ENCODE measurements around the gene ELF1. TPM values are rescaled to one million over a fixed set of nuclear protein-coding genes. Genes with fewer than 3 reads are reported as not detected.
"Not testable (repeated sequence)": the region's sequence is repeated elsewhere in the genome, so short reads cannot be mapped to it uniquely, and the experiment has no call there.

ELF1 gene
- total RNA-seq, 1 donor from 2014 or later: 28.5 TPM

GRCh38 chr13:40928980-40929379 is 90.1 kb downstream of the ELF1 start:
- no peak for TF ChIP-seq CTCF (conservative IDR thresholded peaks at IDR 0.05; ENCODE audit: low read depth, low read length)
- no peak for DNase-seq (ENCODE audit: low read depth)
- H3K4me3 ChIP-seq (ENCODE audit: low read depth, low read length): no peak overlapping the region

- TF ChIP-seq CTCF (conservative IDR thresholded peaks at IDR 0.05; ENCODE audit: low read depth, low read length): no peak
- no peak overlapping the region for H3K4me3 ChIP-seq (ENCODE audit: low read depth, low read length)
- no peak for DNase-seq (ENCODE audit: low read depth)
Observed at GRCh38 chr13:40927929-40928328, 91.2 kb downstream of the ELF1 start.

GRCh38 chr13:40923867-40924266 is 95.2 kb downstream of the ELF1 start:
- no peak for TF ChIP-seq CTCF (conservative IDR thresholded peaks at IDR 0.05; ENCODE audit: low read depth, low read length)
- DNase-seq (ENCODE audit: low read depth): no peak
- no peak overlapping the region for H3K4me3 ChIP-seq (ENCODE audit: low read depth, low read length)

GRCh38 chr13:40922437-40923040 is 96.6 kb downstream of the ELF1 start:
- TF ChIP-seq CTCF (conservative IDR thresholded peaks at IDR 0.05; ENCODE audit: low read depth, low read length): no peak
- H3K4me3 ChIP-seq (ENCODE audit: low read depth, low read length): no peak overlapping the region
- DNase-seq (ENCODE audit: low read depth): no peak

- no peak for TF ChIP-seq CTCF (conservative IDR thresholded peaks at IDR 0.05; ENCODE audit: low read depth, low read length)
- H3K4me3 ChIP-seq (ENCODE audit: low read depth, low read length): peak overlapping the region; percentile 72
- no peak for DNase-seq (ENCODE audit: low read depth)
Observed at GRCh38 chr13:40920826-40921225, 98.3 kb downstream of the ELF1 start.

GRCh38 chr13:40919901-40920300 is 99.2 kb downstream of the ELF1 start:
- not testable (repeated sequence) for DNase-seq (ENCODE audit: low read depth)
- peak overlapping the region; percentile 72 for H3K4me3 ChIP-seq (ENCODE audit: low read depth, low read length)

GRCh38 chr13:40916207-40916998 is 102.7 kb downstream of the ELF1 start:
- DNase-seq (ENCODE audit: low read depth): no peak
- TF ChIP-seq CTCF (conservative IDR thresholded peaks at IDR 0.05; ENCODE audit: low read depth, low read length): no peak
- H3K4me3 ChIP-seq (ENCODE audit: low read depth, low read length): no peak overlapping the region

- not testable (repeated sequence) for H3K4me3 ChIP-seq (ENCODE audit: low read depth, low read length); DNase-seq (ENCODE audit: low read depth)
Observed at GRCh38 chr13:40914863-40915262, 104.3 kb downstream of the ELF1 start.

Data from epithelial cell of proximal tubule (primary cell).